Measurements from ENCODE around the gene TMEM203.

TMEM203 gene

GRCh38 chr9:137191691-137192447 lies 13.6 kb downstream of the TMEM203 start:
- Mint-ChIP-seq H3K9me3 (no peaks in the 10 kb centered on the region), H3K4me3 (no peak overlapping the region), H3K36me3 (peaks cover 7 to 30% of the 10 kb centered on the region in 2 donors), H3K27me3 (no peaks in the 10 kb centered on the region), H3K27ac (peak overlapping the region; percentile 51), H3K4me1 (peaks cover 27 to 49% of the 10 kb centered on the region in 2 donors)
- no peak for ATAC-seq (replicated peaks)
- DNase-seq = no peak

DNA sequence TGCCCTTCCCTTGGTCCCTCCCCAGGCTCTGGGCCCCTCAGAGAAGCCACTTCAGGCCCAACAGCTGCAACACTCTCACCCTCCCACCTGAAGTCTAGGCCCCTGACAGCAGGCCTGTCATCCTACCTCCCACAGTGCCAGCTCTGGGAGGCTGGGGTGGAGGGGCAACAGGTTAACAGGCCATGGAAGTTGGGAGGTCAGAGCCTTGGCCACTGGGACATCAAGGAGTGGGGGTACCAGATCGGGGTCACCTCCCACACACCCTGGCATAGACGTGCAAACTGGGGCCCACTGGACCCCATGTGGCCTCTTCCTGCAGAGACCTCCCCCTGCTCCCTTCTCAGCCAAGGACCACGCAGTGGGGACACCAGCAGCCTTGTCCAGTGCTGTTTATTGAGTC lies 14.2 kb downstream of the TMEM203 start:
- ATAC-seq (replicated peaks) = no peak
- Mint-ChIP-seq H3K4me1 (peaks cover 30 to 53% of the 10 kb centered on the region in 2 donors), H3K27ac (peak overlapping the region; percentile 91), H3K4me3 (peak overlapping the region; percentile 13 to 65), H3K36me3 (peaks cover 7 to 30% of the 10 kb centered on the region in 2 donors), H3K27me3 (no peaks in the 10 kb centered on the region), H3K9me3 (no peaks in the 10 kb centered on the region)
- no peak for DNase-seq

DNA sequence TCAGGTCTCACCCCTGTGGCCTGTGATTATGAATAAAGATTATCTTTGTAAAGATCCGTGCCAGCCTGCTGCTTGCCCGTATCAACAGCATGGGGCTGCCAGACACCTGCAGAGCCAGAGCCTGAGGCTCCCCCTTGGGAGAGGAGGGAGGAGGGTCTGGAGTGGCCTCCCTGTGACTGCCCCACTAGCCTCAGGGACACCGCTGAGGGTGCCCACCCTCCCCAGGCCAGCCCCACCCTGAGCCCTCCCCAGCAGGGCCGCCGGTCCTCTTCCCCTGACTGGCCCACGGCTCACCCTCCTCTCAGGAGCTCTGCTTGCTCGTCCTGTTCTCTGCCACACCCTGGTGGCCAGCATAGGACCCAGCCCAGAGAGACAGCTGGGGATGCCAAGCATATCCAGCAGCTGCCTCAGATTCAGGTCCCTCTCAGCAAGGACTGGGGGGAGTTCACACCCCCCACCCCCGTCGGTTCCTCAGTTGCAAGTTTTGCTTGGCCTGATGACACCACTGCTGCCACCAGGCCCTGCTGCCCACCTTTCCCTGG lies 15.1 kb downstream of the TMEM203 start:
- Mint-ChIP-seq H3K27ac (peak overlapping the region; percentile 91), H3K4me1 (peaks cover 32 to 61% of the 10 kb centered on the region in 2 donors), H3K36me3 (peaks cover 7 to 31% of the 10 kb centered on the region in 2 donors), H3K27me3 (no peaks in the 10 kb centered on the region), H3K4me3 (peak overlapping the region; percentile 97 to 98), H3K9me3 (no peaks in the 10 kb centered on the region)
- DNase-seq = no peak
- ATAC-seq (replicated peaks) = no peak

- no peaks in the 10 kb centered on the region for H3K27me3 Mint-ChIP-seq
- H3K4me1 Mint-ChIP-seq = peaks cover 32 to 62% of the 10 kb centered on the region in 2 donors
- H3K36me3 Mint-ChIP-seq = peaks cover 7 to 32% of the 10 kb centered on the region in 2 donors
- H3K9me3 Mint-ChIP-seq = no peaks in the 10 kb centered on the region
- H3K4me3 Mint-ChIP-seq = peak overlapping the region; percentile 97 to 98
- ATAC-seq (replicated peaks) = no peak
- H3K27ac Mint-ChIP-seq = peak overlapping the region; percentile 95
- no peak for DNase-seq
Measured at GRCh38 chr9:137189297-137190295, 15.9 kb downstream of the TMEM203 start.

- peaks cover 36 to 69% of the 10 kb centered on the region in 2 donors for H3K4me1 Mint-ChIP-seq
- H3K27ac Mint-ChIP-seq = peak within 1 kb of the TSS; percentile 98
- H3K36me3 Mint-ChIP-seq = peaks cover 15 to 41% of the 10 kb centered on the region in 2 donors
- DNase-seq (peak; percentile 92), ATAC-seq (replicated peaks) (peak; percentile 86 to 87)
- peak within 1 kb of the TSS; percentile 98 for H3K4me3 Mint-ChIP-seq
- H3K9me3 Mint-ChIP-seq = no peaks in the 10 kb centered on the region
- H3K27me3 Mint-ChIP-seq = no peaks in the 10 kb centered on the region
Measured at GRCh38 chr9:137188490-137189296, 16.8 kb downstream of the TMEM203 start, which contains the start of the genes ANAPC2 and SSNA1. TSS of gene ANAPC2 (minus strand) at chr9:137188560. CDS start at chr9:137188532, 28 bp downstream. TSS of gene SSNA1 (plus strand) at chr9:137188676. CDS start at chr9:137188727, 51 bp downstream.

GRCh38 chr9:137188086-137188489 lies 17.4 kb downstream of the TMEM203 start:
- Mint-ChIP-seq H3K4me1 (peaks cover 36 to 69% of the 10 kb centered on the region in 2 donors), H3K27ac (peak overlapping the region; percentile 98), H3K4me3 (peak overlapping the region; percentile 98), H3K9me3 (no peaks in the 10 kb centered on the region), H3K27me3 (no peaks in the 10 kb centered on the region), H3K36me3 (peaks cover 20 to 46% of the 10 kb centered on the region in 2 donors)
- no peak for DNase-seq
- peak; percentile 5 to 14 for ATAC-seq (replicated peaks)

DNA sequence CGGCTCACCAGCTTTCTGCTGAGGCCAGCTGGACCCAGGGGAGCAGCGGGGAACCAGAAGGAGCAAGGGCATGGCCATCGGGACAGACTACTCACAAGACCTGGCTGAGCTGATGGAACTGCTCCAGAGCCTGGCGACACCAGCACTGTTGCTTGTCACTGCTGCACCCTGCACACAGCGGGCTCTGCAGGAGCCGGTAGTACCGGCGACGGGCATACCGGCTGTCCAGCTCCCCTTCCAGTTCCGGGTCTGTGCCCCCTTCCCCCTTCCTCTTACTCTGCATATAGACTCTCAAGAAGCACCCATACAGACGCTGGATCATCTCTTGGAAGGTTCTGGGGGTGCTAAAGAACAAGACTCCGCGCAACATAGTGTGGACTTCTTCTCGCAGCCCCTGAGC lies 18.1 kb downstream of the TMEM203 start:
- DNase-seq (no peak), ATAC-seq (replicated peaks) (no peak)
- H3K36me3 Mint-ChIP-seq = peaks cover 20 to 50% of the 10 kb centered on the region in 2 donors
- H3K27ac Mint-ChIP-seq = peak overlapping the region; percentile 98
- H3K27me3 Mint-ChIP-seq = no peaks in the 10 kb centered on the region
- H3K4me1 Mint-ChIP-seq = peaks cover 36 to 69% of the 10 kb centered on the region in 2 donors
- H3K9me3 Mint-ChIP-seq = no peaks in the 10 kb centered on the region
- peak overlapping the region; percentile 98 for H3K4me3 Mint-ChIP-seq

- Mint-ChIP-seq H3K27me3 (no peaks in the 10 kb centered on the region), H3K27ac (no peak overlapping the region), H3K36me3 (peaks cover 25 to 54% of the 10 kb centered on the region in 2 donors), H3K4me1 (peaks cover 36 to 67% of the 10 kb centered on the region in 2 donors), H3K9me3 (no peaks in the 10 kb centered on the region), H3K4me3 (peak overlapping the region; percentile 98)
- DNase-seq = no peak
- ATAC-seq (replicated peaks) = no peak
Measured at GRCh38 chr9:137186385-137186784, 19.1 kb downstream of the TMEM203 start.

DNA sequence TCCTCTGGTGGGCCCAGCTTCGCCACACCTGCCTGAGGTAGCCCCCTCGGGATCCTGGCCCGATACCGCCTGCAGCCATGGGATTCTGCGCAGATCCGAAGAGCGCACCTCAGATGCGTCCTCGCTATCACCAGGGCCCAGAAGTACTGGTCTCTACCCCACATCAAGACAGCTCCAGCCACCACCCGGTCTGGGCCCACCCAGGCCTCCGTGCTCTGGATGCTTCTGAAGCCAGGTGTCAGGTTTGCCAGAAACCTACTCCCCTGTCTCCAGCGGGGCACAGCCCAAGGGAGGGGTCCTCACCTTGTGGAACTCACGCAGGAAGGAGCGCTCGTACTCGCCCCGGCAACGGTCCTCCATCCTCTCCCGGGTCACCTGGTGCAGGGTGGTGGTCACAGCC lies 19.5 kb downstream of the TMEM203 start:
- DNase-seq (no peak), ATAC-seq (replicated peaks) (no peak)
- Mint-ChIP-seq H3K4me1 (peaks cover 33 to 62% of the 10 kb centered on the region in 2 donors), H3K27me3 (no peaks in the 10 kb centered on the region), H3K4me3 (no peak overlapping the region), H3K36me3 (peaks cover 25 to 52% of the 10 kb centered on the region in 2 donors), H3K27ac (no peak overlapping the region), H3K9me3 (no peaks in the 10 kb centered on the region)

DNA sequence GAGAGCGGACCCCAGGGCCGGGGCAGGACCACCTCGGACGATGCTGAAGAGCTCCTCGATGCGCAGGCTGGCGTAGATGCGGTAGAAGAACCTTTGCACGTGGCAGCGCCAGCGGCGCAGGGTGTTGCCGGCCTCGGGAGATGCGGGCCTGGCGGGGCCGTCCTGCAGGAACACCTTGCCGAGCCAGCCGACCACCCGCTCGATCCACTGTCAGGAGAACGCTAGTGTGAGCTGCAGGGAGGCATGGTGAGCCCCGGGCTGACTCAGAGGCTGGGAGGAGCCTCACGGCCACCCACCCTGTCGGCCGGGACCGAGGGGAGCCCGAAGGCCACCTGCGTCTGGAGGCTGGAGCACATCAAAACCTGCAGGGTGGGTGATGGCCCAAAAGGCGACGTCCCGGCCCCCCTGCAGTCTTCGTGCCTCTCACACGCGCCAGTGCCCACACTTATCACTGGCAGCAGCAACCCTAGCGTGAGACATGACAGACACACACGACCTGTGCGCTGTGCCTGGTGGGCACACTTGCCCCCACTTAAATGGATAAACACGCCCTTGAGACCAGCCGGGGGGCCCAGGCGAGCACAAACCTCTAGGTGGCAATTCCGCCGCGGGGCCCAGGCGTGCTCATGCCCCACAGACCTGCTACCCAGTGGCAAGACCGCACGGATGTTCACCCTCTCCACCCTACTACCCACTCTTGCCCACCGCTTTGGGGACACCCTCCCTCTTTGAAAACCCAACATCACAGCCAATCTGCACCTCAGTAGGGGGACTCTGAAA lies 20.4 kb downstream of the TMEM203 start:
- Mint-ChIP-seq H3K36me3 (peaks cover 26 to 52% of the 10 kb centered on the region in 2 donors), H3K9me3 (no peaks in the 10 kb centered on the region), H3K27me3 (no peaks in the 10 kb centered on the region), H3K4me3 (no peak overlapping the region), H3K27ac (no peak overlapping the region), H3K4me1 (peaks cover 28 to 53% of the 10 kb centered on the region in 2 donors)
- DNase-seq (no peak), ATAC-seq (replicated peaks) (no peak)

DNA sequence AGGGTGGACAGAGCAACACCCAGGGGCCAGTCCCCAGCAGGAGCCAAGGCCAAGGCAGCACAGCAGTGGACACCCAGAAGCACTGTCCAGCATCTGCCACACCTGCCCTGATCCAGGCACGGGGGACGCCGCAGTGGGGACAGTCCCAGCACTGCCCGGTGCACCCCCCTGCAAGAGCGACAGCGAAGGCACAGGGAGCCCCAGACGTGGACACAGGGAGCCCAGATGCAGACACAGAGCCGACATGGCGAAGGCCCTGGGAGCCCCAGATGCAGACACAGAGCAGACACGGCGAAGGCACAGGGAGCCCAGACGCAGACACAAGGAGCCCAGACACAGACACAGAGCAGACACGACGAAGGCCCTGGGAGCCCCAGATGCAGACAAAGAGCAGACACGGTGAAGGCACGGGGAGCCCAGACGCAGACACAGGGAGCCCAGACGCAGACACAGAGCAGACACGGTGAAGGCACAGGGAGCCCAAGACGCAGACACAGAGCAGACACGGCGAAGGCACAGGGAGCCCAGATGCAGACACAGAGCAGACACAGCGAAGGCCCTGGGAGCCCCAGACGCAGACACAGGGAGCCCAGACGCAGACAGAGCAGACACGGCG lies 21.4 kb downstream of the TMEM203 start:
- peaks cover 23 to 44% of the 10 kb centered on the region in 2 donors for H3K4me1 Mint-ChIP-seq
- H3K9me3 Mint-ChIP-seq = no peaks in the 10 kb centered on the region
- H3K27me3 Mint-ChIP-seq = no peaks in the 10 kb centered on the region
- DNase-seq = no peak
- no peak for ATAC-seq (replicated peaks)
- no peak overlapping the region for H3K27ac Mint-ChIP-seq
- no peak overlapping the region for H3K4me3 Mint-ChIP-seq
- H3K36me3 Mint-ChIP-seq = peaks cover 31 to 56% of the 10 kb centered on the region in 2 donors

GRCh38 chr9:137182836-137183235 lies 22.6 kb downstream of the TMEM203 start:
- Mint-ChIP-seq H3K4me3 (no peak overlapping the region), H3K27me3 (no peaks in the 10 kb centered on the region), H3K9me3 (no peaks in the 10 kb centered on the region), H3K27ac (no peak overlapping the region), H3K4me1 (peaks cover 20 to 36% of the 10 kb centered on the region in 2 donors), H3K36me3 (peaks cover 33 to 58% of the 10 kb centered on the region in 2 donors)
- no peak for ATAC-seq (replicated peaks)
- no peak for DNase-seq

Data from stimulated activated naive B cell treated with anti-CD40 and anti-IgM and Interleukin-4, amounts not matched to agents 10 μg/mL and 1 μg/mL and 100 μg/mL, for 72 hours (primary cell).